Epidermal melanocyte (primary cell): Measurements from ENCODE around the gene ADIPOR2.

Experiments
- DNase-seq: peaks from one replicate; pipeline ENCODE4 v3.0.0; 2011; ENCODE audit warnings: low spot score; ENCODE audit not compliant: insufficient read length

The ADIPOR2 gene

GRCh38 chr12:1797991-1798640, 107.2 kb downstream of the ADIPOR2 start:
- no peak for DNase-seq

GRCh38 chr12:1798641-1799020, 107.8 kb downstream of the ADIPOR2 start:
- no peak for DNase-seq

- DNase-seq = no peak
Measured at GRCh38 chr12:1799051-1799881, 108.4 kb downstream of the ADIPOR2 start.

GRCh38 chr12:1799882-1800400, 109.1 kb downstream of the ADIPOR2 start:
- DNase-seq = no peak

- no peak for DNase-seq
Measured at GRCh38 chr12:1800401-1801302, 109.8 kb downstream of the ADIPOR2 start.

GRCh38 chr12:1801303-1801975, 110.6 kb downstream of the ADIPOR2 start:
- DNase-seq = no peak

- DNase-seq = no peak
Measured at GRCh38 chr12:1803736-1804135, 112.9 kb downstream of the ADIPOR2 start.

- DNase-seq = peak; percentile 97
Measured at GRCh38 chr12:1804545-1805332, 113.9 kb downstream of the ADIPOR2 start.

- DNase-seq = no peak
Measured at GRCh38 chr12:1805441-1806081, 114.7 kb downstream of the ADIPOR2 start.

- DNase-seq = no peak
Measured at GRCh38 chr12:1806301-1807086, 115.6 kb downstream of the ADIPOR2 start.

- DNase-seq = no peak
Measured at GRCh38 chr12:1807087-1807860, 116.4 kb downstream of the ADIPOR2 start.

- DNase-seq = no peak
Measured at GRCh38 chr12:1808036-1808797, 117.3 kb downstream of the ADIPOR2 start.

- no peak for DNase-seq
Measured at GRCh38 chr12:1808798-1809480, 118.1 kb downstream of the ADIPOR2 start.

GRCh38 chr12:1809591-1810190, 118.8 kb downstream of the ADIPOR2 start:
- DNase-seq = no peak

GRCh38 chr12:1810201-1810930, 119.5 kb downstream of the ADIPOR2 start:
- DNase-seq = no peak

GRCh38 chr12:1810931-1811280, 120.0 kb downstream of the ADIPOR2 start:
- no peak for DNase-seq
